ENCODE data around the gene PLCH1. TPM values are rescaled to one million over a fixed set of nuclear protein-coding genes. Genes with fewer than 3 reads are reported as not detected.

The PLCH1 gene
- total RNA-seq, 1 experiment from 2014 or later: 3.8 TPM

GRCh38 chr3:155335724-155336354 is 409.0 kb downstream of the PLCH1 start (continued):
- TF ChIP-seq, protein P1, sequence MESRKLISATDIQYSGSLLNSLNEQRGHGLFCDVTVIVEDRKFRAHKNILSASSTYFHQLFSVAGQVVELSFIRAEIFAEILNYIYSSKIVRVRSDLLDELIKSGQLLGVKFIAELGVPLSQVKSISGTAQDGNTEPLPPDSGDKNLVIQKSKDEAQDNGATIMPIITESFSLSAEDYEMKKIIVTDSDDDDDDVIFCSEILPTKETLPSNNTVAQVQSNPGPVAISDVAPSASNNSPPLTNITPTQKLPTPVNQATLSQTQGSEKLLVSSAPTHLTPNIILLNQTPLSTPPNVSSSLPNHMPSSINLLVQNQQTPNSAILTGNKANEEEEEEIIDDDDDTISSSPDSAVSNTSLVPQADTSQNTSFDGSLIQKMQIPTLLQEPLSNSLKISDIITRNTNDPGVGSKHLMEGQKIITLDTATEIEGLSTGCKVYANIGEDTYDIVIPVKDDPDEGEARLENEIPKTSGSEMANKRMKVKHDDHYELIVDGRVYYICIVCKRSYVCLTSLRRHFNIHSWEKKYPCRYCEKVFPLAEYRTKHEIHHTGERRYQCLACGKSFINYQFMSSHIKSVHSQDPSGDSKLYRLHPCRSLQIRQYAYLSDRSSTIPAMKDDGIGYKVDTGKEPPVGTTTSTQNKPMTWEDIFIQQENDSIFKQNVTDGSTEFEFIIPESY (IDR thresholded peaks at IDR 0.05; ENCODE audit: extremely low read depth, insufficient replicate concordance, low read length): no peak

DNA sequence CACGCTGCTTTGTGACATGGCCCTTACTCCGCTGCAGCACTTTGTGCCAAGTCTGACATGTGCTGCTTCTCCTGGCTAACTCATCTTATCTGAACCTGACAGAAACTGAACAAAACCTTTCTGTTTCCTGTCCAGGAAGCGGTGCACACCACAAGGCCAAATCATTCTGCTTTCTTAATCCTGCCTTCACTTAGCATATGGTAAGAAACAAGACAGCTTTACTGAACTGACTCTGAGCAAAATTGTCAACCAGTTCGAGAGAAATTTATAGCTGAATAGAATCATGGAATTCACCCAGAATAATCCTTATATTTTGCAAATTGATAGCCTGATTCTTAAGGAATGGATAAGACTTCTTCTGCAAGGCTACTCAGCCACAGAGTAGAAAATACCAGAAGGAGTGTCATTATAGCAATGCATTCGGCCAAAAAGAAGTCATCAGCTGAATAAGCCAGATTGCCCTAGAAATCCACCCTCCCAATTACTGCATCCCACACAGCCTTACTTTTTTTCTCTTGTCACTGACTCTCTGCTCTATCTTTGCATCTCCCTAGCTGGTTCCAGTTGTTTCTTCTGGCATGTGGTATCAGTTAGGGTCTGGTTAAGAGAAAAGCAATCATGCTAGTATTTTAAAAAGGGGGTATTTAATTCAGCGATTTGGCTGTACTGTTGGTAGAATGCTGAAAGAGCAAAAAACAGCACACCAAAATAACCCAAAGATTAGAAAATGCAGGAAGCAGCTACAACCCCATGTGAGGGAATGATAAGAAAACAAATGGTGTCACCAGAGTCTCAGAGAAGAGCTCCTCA is 409.8 kb downstream of the PLCH1 start:
- ATAC-seq: no peak
- Histone ChIP-seq H4K20me1 (ENCODE audit: insufficient read depth) (no peaks in the 10 kb centered on the region), H3K4me3 (replicated peaks in 1 of 2; ENCODE audit: low read depth in 1 of 2, low read length in 2 of 2) (no peak overlapping the region), H3K27me3 (ENCODE audit: insufficient read depth, low read length) (no peaks in the 10 kb centered on the region), H3K36me3 (ENCODE audit: control insufficient read depth in 1 of 2, insufficient read depth in 2 of 2, low read length in 2 of 2) (no peaks in the 10 kb centered on the region), H3K9me3 (ENCODE audit: control insufficient read depth in 1 of 2, insufficient read depth in 1 of 2, low read depth in 1 of 2, low read length in 2 of 2) (no peaks in the 10 kb centered on the region), H3K4me2 (ENCODE audit: low read length) (no peak overlapping the region), H2AFZ (ENCODE audit: low read depth, low read length, poor library complexity, severe bottlenecking) (no peak overlapping the region), H3K9ac (ENCODE audit: low read length) (no peak overlapping the region), H3K9me2 (ENCODE audit: insufficient read depth) (no peaks in the 10 kb centered on the region), H3K79me2 (ENCODE audit: insufficient read depth, low read length) (no peaks in the 10 kb centered on the region), H3K27ac (ENCODE audit: low read depth, low read length) (no peak overlapping the region), H3K4me1 (ENCODE audit: control insufficient read depth in 1 of 2, insufficient read depth in 2 of 2, low read length in 2 of 2) (no peaks in the 10 kb centered on the region)
- intact Hi-C loops (cut with micrococcal nuclease): no loop called here
- TF ChIP-seq, protein P1 (IDR thresholded peaks at IDR 0.05; ENCODE audit: extremely low read depth, insufficient replicate concordance, low read length): no peak
- no peak for TF ChIP-seq EZH2phosphoT487 (IDR thresholded peaks at IDR 0.05; ENCODE audit: borderline replicate concordance)
- no peak for TF ChIP-seq EZH2 (IDR thresholded peaks at IDR 0.05)
- no peak for TF ChIP-seq CEBPB (IDR thresholded peaks at IDR 0.05; ENCODE audit: low read depth)
- RAD21 ChIA-PET (ENCODE audit: low non-redundant PET in 1 of 2, low total read pairs in 2 of 2, uncharacterized antibody in 2 of 2, unreplicated experiment in 2 of 2): no interaction called here
- BruUV-seq (replicated peaks): no TSS peak
- no peak for DNase-seq (ENCODE audit: low read depth, low spot score)
- CTCF ChIA-PET: interaction anchor here (1.1 kb wide), 1 partner anchor 11 kb away, joined by 3 read pairs; no protein-coding TSS in a partner anchor
- POLR2A ChIA-PET: no interaction called here
